ENCODE data around the gene PGP.

PGP gene

DNA sequence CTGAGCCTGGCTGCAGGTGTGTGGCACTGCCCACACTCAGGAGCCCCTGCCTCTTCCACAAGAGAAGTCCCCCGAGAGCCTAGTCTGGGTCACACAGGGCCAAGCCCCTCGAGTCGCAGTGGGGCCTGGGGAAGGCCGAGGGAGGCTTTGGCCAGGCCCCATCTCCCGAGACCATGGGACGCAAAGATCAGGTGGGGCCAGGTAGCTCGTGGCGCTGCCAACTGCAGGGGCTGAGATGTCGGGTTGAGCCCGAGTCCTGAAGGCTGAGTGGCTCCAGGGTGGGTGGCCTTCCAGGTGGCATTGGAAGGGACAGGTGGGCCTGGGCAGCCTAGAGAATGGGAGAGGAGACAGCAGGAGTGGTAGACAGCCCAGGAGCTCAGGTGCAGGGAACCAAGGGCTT, 52.7 kb downstream of the PGP start:
- no peaks in the 10 kb centered on the region for H3K27me3 Mint-ChIP-seq
- ATAC-seq (replicated peaks) (no peak), DNase-seq (no peak)
- no peak overlapping the region for H3K4me3 Mint-ChIP-seq
- peaks cover 4% of the 10 kb centered on the region for H3K36me3 Mint-ChIP-seq (ENCODE audit: insufficient read depth)
- no peaks in the 10 kb centered on the region for H3K9me3 Mint-ChIP-seq
- H3K27ac Mint-ChIP-seq = peak overlapping the region; percentile 59 to 85
- peaks cover 25 to 28% of the 10 kb centered on the region in 2 donors for H3K4me1 Mint-ChIP-seq (ENCODE audit: low read depth in 2 of 2)
